HL-60 (cell line): ENCODE data around the gene ALKBH1.

Source experiments
- CTCF ChIP-seq: IDR thresholded peaks from one replicate; pipeline ENCODE4 v1.5.1; 2011; ENCODE audit warnings: low read length, control low read depth, inconsistent platforms; ENCODE audit not compliant: insufficient read depth
- POLR2AphosphoS5 ChIP-seq: IDR thresholded peaks from 2 replicates; pipeline ENCODE4 v1.6.1; 2012; ENCODE audit warnings: low read depth
- REST ChIP-seq: IDR thresholded peaks from 2 replicates; pipeline ENCODE4 v1.6.1; 2012; ENCODE audit warnings: low read depth; ENCODE audit not compliant: insufficient replicate concordance

GRCh38 chr14:77746064-77746702, 38.4 kb upstream of the ALKBH1 start:
- TF ChIP-seq CTCF (no peak), REST (no peak), POLR2AphosphoS5 (no peak)
